ENCODE data around the gene PRSS33.

GRCh38 chr16:2742323-2743006 is 44.9 kb downstream of the PRSS33 start:
- TF ChIP-seq POLR2A (IDR thresholded peaks at IDR 0.05; ENCODE audit: control extremely low read depth in 1 of 2, low read depth in 2 of 2, low read length in 2 of 2), result no peak
- no peak for TF ChIP-seq EZH2 (IDR thresholded peaks at IDR 0.05; ENCODE audit: low read depth, low read length, severe bottlenecking)
- TF ChIP-seq TEAD4 (IDR thresholded peaks at IDR 0.05; ENCODE audit: low read depth, low read length), result no peak
- TF ChIP-seq CTCF (IDR thresholded peaks at IDR 0.05; ENCODE audit: control extremely low read depth in 1 of 3, insufficient read depth in 1 of 3, low read depth in 1 of 3, low read length in 3 of 3), result no peak
- TF ChIP-seq RFX5 (IDR thresholded peaks at IDR 0.05; ENCODE audit: borderline replicate concordance, low read depth, low read length), result no peak
- TF ChIP-seq NRF1 (IDR thresholded peaks at IDR 0.05; ENCODE audit: low read depth, low read length), result no peak
- TF ChIP-seq, protein P1, sequence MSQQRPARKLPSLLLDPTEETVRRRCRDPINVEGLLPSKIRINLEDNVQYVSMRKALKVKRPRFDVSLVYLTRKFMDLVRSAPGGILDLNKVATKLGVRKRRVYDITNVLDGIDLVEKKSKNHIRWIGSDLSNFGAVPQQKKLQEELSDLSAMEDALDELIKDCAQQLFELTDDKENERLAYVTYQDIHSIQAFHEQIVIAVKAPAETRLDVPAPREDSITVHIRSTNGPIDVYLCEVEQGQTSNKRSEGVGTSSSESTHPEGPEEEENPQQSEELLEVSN (IDR thresholded peaks at IDR 0.05), result no peak
- no peak for TF ChIP-seq EGR1 (IDR thresholded peaks at IDR 0.05; ENCODE audit: borderline replicate concordance, low read depth, low read length)
- TF ChIP-seq GABPA (IDR thresholded peaks at IDR 0.05; ENCODE audit: borderline replicate concordance, insufficient read depth, low read length), result no peak
- no peak for TF ChIP-seq HDAC6 (IDR thresholded peaks at IDR 0.05; ENCODE audit: low read depth, low read length)
- no peak for TF ChIP-seq SP1 (IDR thresholded peaks at IDR 0.05; ENCODE audit: low read depth, low read length)
- no peak for TF ChIP-seq CREB1 (IDR thresholded peaks at IDR 0.05)
- no peak for TF ChIP-seq CHD2 (IDR thresholded peaks at IDR 0.05; ENCODE audit: low read length)
- no peak for TF ChIP-seq POLR2AphosphoS5 (IDR thresholded peaks at IDR 0.05; ENCODE audit: low read depth, low read length)
